Measurements from ENCODE around the gene MDC1.
A peak's percentile ranks its signal among the peaks of the same experiment; 100 is the strongest.

Gene MDC1

DNA sequence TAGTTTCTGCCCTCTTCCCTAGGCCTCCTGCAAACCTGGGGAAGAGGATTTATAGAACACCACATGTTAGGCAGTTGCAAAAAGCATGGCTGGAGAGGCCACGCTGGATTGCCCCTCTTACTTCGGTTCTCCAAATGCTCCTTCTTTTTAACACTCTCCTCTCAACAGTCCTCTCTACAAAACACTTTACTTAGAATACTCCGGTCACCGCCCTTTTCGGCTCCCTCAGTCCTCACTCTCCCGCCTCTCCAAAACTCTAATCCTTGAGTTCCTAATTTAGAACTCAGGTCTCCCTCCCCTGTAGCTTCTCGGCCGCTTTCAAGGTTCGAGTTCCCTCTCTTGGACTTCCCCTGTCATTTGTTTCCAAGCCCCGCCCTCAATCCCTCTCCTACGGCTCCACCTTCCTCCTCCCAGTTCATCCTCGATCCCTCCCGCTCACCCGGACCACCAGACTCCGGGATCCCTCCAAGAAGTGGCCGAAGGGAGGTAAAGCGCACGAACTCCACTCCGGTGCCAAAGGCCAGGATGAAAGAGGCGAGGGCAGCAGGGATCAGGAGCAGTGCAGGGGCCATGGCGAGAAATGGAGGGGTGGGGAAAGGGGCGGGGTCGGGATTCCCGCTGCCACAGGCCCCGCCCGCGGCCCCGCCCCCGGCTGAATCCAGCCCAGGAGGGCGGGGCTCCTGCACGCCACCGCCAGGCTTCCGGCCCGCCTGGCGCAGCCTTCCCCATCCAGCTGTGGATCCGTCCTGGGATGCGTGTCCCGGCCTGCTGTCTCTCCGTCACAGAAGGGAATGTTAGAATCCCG, 26.5 kb downstream of the MDC1 start, which contains the start of gene NRM:
Gene NRM (minus strand): TSS at position 582 of the 805 bp plus-strand sequence. CDS start 10 bp downstream, at position 572.
- peaks cover 19% of the 10 kb centered on the region for H3K79me2 ChIP-seq (ENCODE audit: low read length)
- no peaks in the 10 kb centered on the region for H3K9me3 ChIP-seq (replicated peaks; ENCODE audit: insufficient read depth, low read length)

DNA sequence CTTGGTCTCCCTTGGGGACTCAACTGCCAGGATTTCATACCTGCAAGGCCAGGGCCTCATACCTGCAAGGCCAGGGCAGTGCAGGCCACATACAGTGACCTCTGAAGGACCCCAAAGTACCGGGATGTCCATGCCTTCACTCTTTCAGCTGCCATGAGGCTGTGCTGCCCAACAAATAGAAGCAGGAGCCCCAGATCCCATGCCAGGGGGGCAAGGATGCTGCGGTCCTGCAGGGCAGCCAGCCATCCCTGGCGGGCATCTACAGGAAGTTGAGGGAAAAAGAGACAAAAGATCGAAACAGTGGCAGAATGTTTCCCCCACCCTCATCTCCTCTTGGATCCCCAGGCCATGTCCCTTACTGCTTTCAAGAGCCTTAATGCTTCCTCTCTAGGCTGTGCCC, 27.1 kb downstream of the MDC1 start:
- Histone ChIP-seq H4K20me1 (ENCODE audit: insufficient read depth, low read length) (no peaks in the 10 kb centered on the region), H3F3A (ENCODE audit: insufficient read depth, low read length) (peaks cover 27% of the 10 kb centered on the region), H3K4me2 (ENCODE audit: low read depth, low read length) (peak overlapping the region; percentile 89), H3K36me3 (replicated peaks; ENCODE audit: insufficient read depth, low read length) (no peaks in the 10 kb centered on the region), H3K9me3 (replicated peaks; ENCODE audit: insufficient read depth, low read length) (no peaks in the 10 kb centered on the region), H3K27ac (ENCODE audit: low read length) (no peak overlapping the region), H3K79me2 (ENCODE audit: low read length) (peaks cover 25% of the 10 kb centered on the region), H3K27me3 (replicated peaks; ENCODE audit: insufficient read depth, low read length) (no peaks in the 10 kb centered on the region), H2AFZ (ENCODE audit: low read length) (peak overlapping the region; percentile 93; the same call in 1 of the 2 replicates), H3K4me3 (ENCODE audit: low read length) (peak overlapping the region; percentile 88), H3K9ac (ENCODE audit: low read length) (peak overlapping the region; percentile 67; the same call in 1 of the 2 replicates), H3K9me2 (replicated peaks; ENCODE audit: insufficient read depth, low read length) (no peaks in the 10 kb centered on the region), H3K4me1 (ENCODE audit: low read length) (peaks cover 25% of the 10 kb centered on the region)
- no peak for DNase-seq
- TF ChIP-seq EZH2phosphoT487 (IDR thresholded peaks at IDR 0.05; ENCODE audit: low read length) = no peak
- TF ChIP-seq, protein P1, sequence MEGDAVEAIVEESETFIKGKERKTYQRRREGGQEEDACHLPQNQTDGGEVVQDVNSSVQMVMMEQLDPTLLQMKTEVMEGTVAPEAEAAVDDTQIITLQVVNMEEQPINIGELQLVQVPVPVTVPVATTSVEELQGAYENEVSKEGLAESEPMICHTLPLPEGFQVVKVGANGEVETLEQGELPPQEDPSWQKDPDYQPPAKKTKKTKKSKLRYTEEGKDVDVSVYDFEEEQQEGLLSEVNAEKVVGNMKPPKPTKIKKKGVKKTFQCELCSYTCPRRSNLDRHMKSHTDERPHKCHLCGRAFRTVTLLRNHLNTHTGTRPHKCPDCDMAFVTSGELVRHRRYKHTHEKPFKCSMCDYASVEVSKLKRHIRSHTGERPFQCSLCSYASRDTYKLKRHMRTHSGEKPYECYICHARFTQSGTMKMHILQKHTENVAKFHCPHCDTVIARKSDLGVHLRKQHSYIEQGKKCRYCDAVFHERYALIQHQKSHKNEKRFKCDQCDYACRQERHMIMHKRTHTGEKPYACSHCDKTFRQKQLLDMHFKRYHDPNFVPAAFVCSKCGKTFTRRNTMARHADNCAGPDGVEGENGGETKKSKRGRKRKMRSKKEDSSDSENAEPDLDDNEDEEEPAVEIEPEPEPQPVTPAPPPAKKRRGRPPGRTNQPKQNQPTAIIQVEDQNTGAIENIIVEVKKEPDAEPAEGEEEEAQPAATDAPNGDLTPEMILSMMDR (IDR thresholded peaks at IDR 0.05; ENCODE audit: low read length) = no peak
- no peak for TF ChIP-seq EZH2 (optimal IDR thresholded peaks at IDR 0.05; ENCODE audit: low read depth, low read length)

More for the DNA sequence above, 26.5 kb downstream of the MDC1 start, which contains the start of gene NRM:
- H2AFZ ChIP-seq (ENCODE audit: low read length) = peak within 1 kb of the TSS; percentile 93
- peak within 1 kb of the TSS; percentile 89 for H3K4me2 ChIP-seq (ENCODE audit: low read depth, low read length)
- H3F3A ChIP-seq (ENCODE audit: insufficient read depth, low read length) = peaks cover 23% of the 10 kb centered on the region
- H3K4me1 ChIP-seq (ENCODE audit: low read length) = peaks cover 25% of the 10 kb centered on the region
- H4K20me1 ChIP-seq (ENCODE audit: insufficient read depth, low read length) = no peaks in the 10 kb centered on the region
- H3K9me2 ChIP-seq (replicated peaks; ENCODE audit: insufficient read depth, low read length) = no peaks in the 10 kb centered on the region
- TF ChIP-seq EZH2phosphoT487 (IDR thresholded peaks at IDR 0.05; ENCODE audit: low read length) (no peak), EZH2 (optimal IDR thresholded peaks at IDR 0.05; ENCODE audit: low read depth, low read length) (no peak)
- TF ChIP-seq, protein P1 (IDR thresholded peaks at IDR 0.05; ENCODE audit: low read length) = no peak
- H3K27me3 ChIP-seq (replicated peaks; ENCODE audit: insufficient read depth, low read length) = no peaks in the 10 kb centered on the region
- H3K27ac ChIP-seq (ENCODE audit: low read length) = no peak within 1 kb of the TSS
- peak; percentile 75 for DNase-seq
- peak within 1 kb of the TSS; percentile 67 for H3K9ac ChIP-seq (ENCODE audit: low read length)
- peak within 1 kb of the TSS; percentile 88 for H3K4me3 ChIP-seq (ENCODE audit: low read length)
- no peaks in the 10 kb centered on the region for H3K36me3 ChIP-seq (replicated peaks; ENCODE audit: insufficient read depth, low read length)

DNA sequence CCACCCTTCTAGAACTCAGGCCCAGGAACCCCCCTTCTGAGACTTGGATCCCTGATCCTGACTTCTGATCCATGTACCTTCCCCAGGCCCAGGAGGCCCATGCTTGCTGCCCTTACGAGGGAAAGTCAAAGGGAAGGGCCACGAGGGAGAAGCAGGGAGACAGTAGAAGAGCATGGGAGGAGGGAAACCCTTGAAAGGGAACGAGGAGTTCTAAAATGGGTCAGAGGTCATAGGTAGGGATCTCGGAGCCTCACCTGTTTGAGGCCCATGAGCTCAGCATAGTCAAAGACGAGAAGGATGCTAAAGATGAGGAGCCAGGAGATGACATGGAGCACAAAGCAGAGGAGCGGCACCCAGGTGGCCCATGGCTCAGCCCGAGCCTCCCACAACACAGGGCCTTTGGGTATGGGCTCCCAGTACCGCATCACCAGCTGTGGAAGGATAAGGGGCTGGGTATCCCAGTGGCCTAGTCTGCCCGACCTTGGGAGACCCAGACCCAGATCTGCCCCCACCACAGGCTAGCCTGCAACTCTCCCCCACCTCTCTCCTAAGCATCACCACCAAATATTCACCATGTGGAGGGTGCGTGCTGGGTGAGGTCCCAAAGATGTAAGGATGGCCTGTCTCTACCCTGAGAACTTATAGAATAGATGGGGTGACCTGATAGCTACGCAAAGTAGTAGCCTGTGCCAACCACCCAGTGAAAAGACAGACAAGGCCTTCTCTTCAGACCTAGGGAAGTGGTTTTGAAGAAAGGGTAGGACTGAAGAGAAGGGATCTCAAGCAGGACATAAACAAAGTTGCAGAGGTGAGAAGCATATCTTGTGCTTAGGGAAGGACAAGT, 27.8 kb downstream of the MDC1 start:
- Histone ChIP-seq H4K20me1 (ENCODE audit: insufficient read depth, low read length) (no peaks in the 10 kb centered on the region), H3F3A (ENCODE audit: insufficient read depth, low read length) (peaks cover 29% of the 10 kb centered on the region), H3K9me3 (replicated peaks; ENCODE audit: insufficient read depth, low read length) (no peaks in the 10 kb centered on the region), H3K4me1 (ENCODE audit: low read length) (peaks cover 25% of the 10 kb centered on the region), H3K9me2 (replicated peaks; ENCODE audit: insufficient read depth, low read length) (no peaks in the 10 kb centered on the region), H2AFZ (ENCODE audit: low read length) (no peak overlapping the region), H3K4me3 (ENCODE audit: low read length) (no peak overlapping the region), H3K9ac (ENCODE audit: low read length) (no peak overlapping the region), H3K27ac (ENCODE audit: low read length) (no peak overlapping the region), H3K36me3 (replicated peaks; ENCODE audit: insufficient read depth, low read length) (no peaks in the 10 kb centered on the region), H3K4me2 (ENCODE audit: low read depth, low read length) (peak overlapping the region; percentile 89; the same call in 1 of the 2 replicates), H3K27me3 (replicated peaks; ENCODE audit: insufficient read depth, low read length) (no peaks in the 10 kb centered on the region), H3K79me2 (ENCODE audit: low read length) (peaks cover 32% of the 10 kb centered on the region)
- TF ChIP-seq, protein P1 (IDR thresholded peaks at IDR 0.05; ENCODE audit: low read length) = no peak
- no peak for TF ChIP-seq EZH2phosphoT487 (IDR thresholded peaks at IDR 0.05; ENCODE audit: low read length)
- TF ChIP-seq EZH2 (optimal IDR thresholded peaks at IDR 0.05; ENCODE audit: low read depth, low read length) = no peak
- DNase-seq = no peak

Data from MM.1S (cell line).